Measurements from ENCODE around the gene C20orf204.

Gene C20orf204

GRCh38 chr20:64047968-64048401 lies 12.0 kb downstream of the C20orf204 start:
- no peak overlapping the region for H3K27ac ChIP-seq (ENCODE audit: low read depth, low read length)
- H3K9me3 ChIP-seq (ENCODE audit: low read length): no peaks in the 10 kb centered on the region
- no peak overlapping the region for H3K9ac ChIP-seq (ENCODE audit: low read length)
- H3K27me3 ChIP-seq (ENCODE audit: control insufficient read depth in 1 of 2, insufficient read depth in 2 of 2, low read length in 2 of 2): peaks cover 20 to 68% of the 10 kb centered on the region in 2 donors
- H3K4me3 ChIP-seq (ENCODE audit: low read depth in 1 of 2, low read length in 2 of 2): no peak overlapping the region
- no peaks in the 10 kb centered on the region for H3K36me3 ChIP-seq (ENCODE audit: insufficient read depth, low read length)
- no peaks in the 10 kb centered on the region for H3K4me1 ChIP-seq (ENCODE audit: insufficient read depth, low read length)

- Histone ChIP-seq H3K27ac (ENCODE audit: low read depth, low read length) (no peak overlapping the region), H3K36me3 (ENCODE audit: insufficient read depth, low read length) (no peaks in the 10 kb centered on the region), H3K4me3 (ENCODE audit: low read depth in 1 of 2, low read length in 2 of 2) (no peak overlapping the region), H3K27me3 (ENCODE audit: control insufficient read depth in 1 of 2, insufficient read depth in 2 of 2, low read length in 2 of 2) (peaks cover 20 to 69% of the 10 kb centered on the region in 2 donors), H3K9me3 (ENCODE audit: low read length) (no peaks in the 10 kb centered on the region), H3K4me1 (ENCODE audit: insufficient read depth, low read length) (no peaks in the 10 kb centered on the region), H3K9ac (ENCODE audit: low read length) (no peak overlapping the region)
These were observed 12.5 kb downstream of the C20orf204 start for GRCh38 chr20:64048402-64049044.

- no peaks in the 10 kb centered on the region for H3K9me3 ChIP-seq (ENCODE audit: low read length)
- H3K4me3 ChIP-seq (ENCODE audit: low read depth in 1 of 2, low read length in 2 of 2): no peak within 1 kb of the TSS
- no peaks in the 10 kb centered on the region for H3K4me1 ChIP-seq (ENCODE audit: insufficient read depth, low read length)
- no peak within 1 kb of the TSS for H3K9ac ChIP-seq (ENCODE audit: low read length)
- H3K36me3 ChIP-seq (ENCODE audit: insufficient read depth, low read length): no peaks in the 10 kb centered on the region
- H3K27me3 ChIP-seq (ENCODE audit: control insufficient read depth in 1 of 2, insufficient read depth in 2 of 2, low read length in 2 of 2): peaks cover 20 to 76% of the 10 kb centered on the region in 2 donors
- no peak within 1 kb of the TSS for H3K27ac ChIP-seq (ENCODE audit: low read depth, low read length)
These were observed 13.3 kb downstream of the C20orf204 start, which contains the start of gene SOX18 for GRCh38 chr20:64049060-64049877. SOX18 (minus strand) TSS chr20:64049639; CDS start chr20:64049516, 123 bp downstream.

- Histone ChIP-seq H3K9ac (ENCODE audit: low read length) (no peak overlapping the region), H3K27ac (ENCODE audit: low read depth, low read length) (no peak overlapping the region), H3K36me3 (ENCODE audit: insufficient read depth, low read length) (no peaks in the 10 kb centered on the region), H3K4me3 (ENCODE audit: low read depth in 1 of 2, low read length in 2 of 2) (no peak overlapping the region), H3K27me3 (ENCODE audit: control insufficient read depth in 1 of 2, insufficient read depth in 2 of 2, low read length in 2 of 2) (peaks cover 20 to 74% of the 10 kb centered on the region in 2 donors), H3K9me3 (ENCODE audit: low read length) (no peaks in the 10 kb centered on the region), H3K4me1 (ENCODE audit: insufficient read depth, low read length) (no peaks in the 10 kb centered on the region)
These were observed 13.9 kb downstream of the C20orf204 start for GRCh38 chr20:64049878-64050260.

GRCh38 chr20:64050261-64051032 lies 14.5 kb downstream of the C20orf204 start:
- H3K27me3 ChIP-seq (ENCODE audit: control insufficient read depth in 1 of 2, insufficient read depth in 2 of 2, low read length in 2 of 2): peaks cover 20 to 70% of the 10 kb centered on the region in 2 donors
- no peaks in the 10 kb centered on the region for H3K36me3 ChIP-seq (ENCODE audit: insufficient read depth, low read length)
- no peak overlapping the region for H3K9ac ChIP-seq (ENCODE audit: low read length)
- H3K4me1 ChIP-seq (ENCODE audit: insufficient read depth, low read length): no peaks in the 10 kb centered on the region
- H3K4me3 ChIP-seq (ENCODE audit: low read depth in 1 of 2, low read length in 2 of 2): no peak overlapping the region
- no peak overlapping the region for H3K27ac ChIP-seq (ENCODE audit: low read depth, low read length)
- H3K9me3 ChIP-seq (ENCODE audit: low read length): no peaks in the 10 kb centered on the region

- H3K27me3 ChIP-seq (ENCODE audit: control insufficient read depth in 1 of 2, insufficient read depth in 2 of 2, low read length in 2 of 2): peaks cover 20 to 68% of the 10 kb centered on the region in 2 donors
- H3K9me3 ChIP-seq (ENCODE audit: low read length): no peaks in the 10 kb centered on the region
- no peak overlapping the region for H3K4me3 ChIP-seq (ENCODE audit: low read depth in 1 of 2, low read length in 2 of 2)
- H3K27ac ChIP-seq (ENCODE audit: low read depth, low read length): no peak overlapping the region
- no peaks in the 10 kb centered on the region for H3K4me1 ChIP-seq (ENCODE audit: insufficient read depth, low read length)
- no peak overlapping the region for H3K9ac ChIP-seq (ENCODE audit: low read length)
- no peaks in the 10 kb centered on the region for H3K36me3 ChIP-seq (ENCODE audit: insufficient read depth, low read length)
These were observed 15.1 kb downstream of the C20orf204 start for GRCh38 chr20:64051033-64051452.

GRCh38 chr20:64051561-64052325 lies 15.8 kb downstream of the C20orf204 start:
- Histone ChIP-seq H3K36me3 (ENCODE audit: insufficient read depth, low read length) (no peaks in the 10 kb centered on the region), H3K9me3 (ENCODE audit: low read length) (no peaks in the 10 kb centered on the region), H3K4me3 (ENCODE audit: low read depth in 1 of 2, low read length in 2 of 2) (no peak overlapping the region), H3K27me3 (ENCODE audit: control insufficient read depth in 1 of 2, insufficient read depth in 2 of 2, low read length in 2 of 2) (peaks cover 19 to 69% of the 10 kb centered on the region in 2 donors), H3K4me1 (ENCODE audit: insufficient read depth, low read length) (no peaks in the 10 kb centered on the region), H3K27ac (ENCODE audit: low read depth, low read length) (no peak overlapping the region), H3K9ac (ENCODE audit: low read length) (no peak overlapping the region)

GRCh38 chr20:64052326-64052722 lies 16.3 kb downstream of the C20orf204 start:
- Histone ChIP-seq H3K4me1 (ENCODE audit: insufficient read depth, low read length) (no peaks in the 10 kb centered on the region), H3K4me3 (ENCODE audit: low read depth in 1 of 2, low read length in 2 of 2) (no peak overlapping the region), H3K9ac (ENCODE audit: low read length) (no peak overlapping the region), H3K9me3 (ENCODE audit: low read length) (no peaks in the 10 kb centered on the region), H3K27me3 (ENCODE audit: control insufficient read depth in 1 of 2, insufficient read depth in 2 of 2, low read length in 2 of 2) (peaks cover 13 to 69% of the 10 kb centered on the region in 2 donors), H3K36me3 (ENCODE audit: insufficient read depth, low read length) (no peaks in the 10 kb centered on the region), H3K27ac (ENCODE audit: low read depth, low read length) (no peak overlapping the region)

- Histone ChIP-seq H3K4me1 (ENCODE audit: insufficient read depth, low read length) (no peaks in the 10 kb centered on the region), H3K4me3 (ENCODE audit: low read depth in 1 of 2, low read length in 2 of 2) (no peak overlapping the region), H3K27me3 (ENCODE audit: control insufficient read depth in 1 of 2, insufficient read depth in 2 of 2, low read length in 2 of 2) (peaks cover 12 to 68% of the 10 kb centered on the region in 2 donors), H3K9ac (ENCODE audit: low read length) (no peak overlapping the region), H3K9me3 (ENCODE audit: low read length) (no peaks in the 10 kb centered on the region), H3K36me3 (ENCODE audit: insufficient read depth, low read length) (no peaks in the 10 kb centered on the region), H3K27ac (ENCODE audit: low read depth, low read length) (no peak overlapping the region)
These were observed 17.2 kb downstream of the C20orf204 start for GRCh38 chr20:64052987-64053840.
